H9 (cell line): ENCODE results near the gene PCSK6. TPM values are rescaled to one million over a fixed set of nuclear protein-coding genes. Genes with fewer than 3 reads are reported as not detected.

Experiments used
- DNase-seq: peaks from one replicate; pipeline ENCODE4 v3.0.0-alpha.2; 2017
- H2AFZ ChIP-seq: one replicate; pipeline ENCODE4 v1.6.1; 2013; ENCODE audit warnings: mild to moderate bottlenecking, low read length, control low read depth, moderate library complexity
- H2AK5ac ChIP-seq: 2 replicates; pipeline ENCODE4 v1.6.1; 2013; ENCODE audit warnings: low read length, control low read depth, mixed read lengths; ENCODE audit not compliant: insufficient read length
- H2BK120ac ChIP-seq: one replicate; pipeline ENCODE4 v1.6.1; 2013; ENCODE audit warnings: low read depth, mild to moderate bottlenecking, low read length, control low read depth, inconsistent platforms; ENCODE audit not compliant: poor library complexity, severe bottlenecking
- H2BK12ac ChIP-seq: 2 replicates; pipeline ENCODE4 v1.6.1; 2013; ENCODE audit warnings: low read length, control low read depth, mixed read lengths, low read depth; ENCODE audit not compliant: insufficient read length
- H2BK15ac ChIP-seq: 2 replicates; pipeline ENCODE4 v1.6.1; 2013; ENCODE audit warnings: low read depth, low read length, control low read depth
- H2BK20ac ChIP-seq: one replicate; pipeline ENCODE4 v1.6.1; 2013; ENCODE audit warnings: low read depth, mild to moderate bottlenecking, low read length, control low read depth, inconsistent platforms; ENCODE audit not compliant: poor library complexity, severe bottlenecking
- H2BK5ac ChIP-seq: 2 replicates; pipeline ENCODE4 v1.6.1; 2013; ENCODE audit warnings: low read length, control low read depth, mixed read lengths; ENCODE audit not compliant: insufficient read length
- H3K14ac ChIP-seq: 2 replicates; pipeline ENCODE4 v1.6.1; 2013; ENCODE audit warnings: low read length, control low read depth; ENCODE audit not compliant: insufficient read depth
- H3K18ac ChIP-seq: 2 replicates; pipeline ENCODE4 v1.6.1; 2013; ENCODE audit warnings: low read depth, mild to moderate bottlenecking, mixed read lengths, low read length, control low read depth; ENCODE audit not compliant: insufficient read length
- H3K23ac ChIP-seq: 2 replicates; pipeline ENCODE4 v1.6.1; 2013; ENCODE audit warnings: low read length, control low read depth, mixed read lengths, low read depth; ENCODE audit not compliant: insufficient read length
- H3K23me2 ChIP-seq: 2 replicates; pipeline ENCODE4 v1.6.1; 2013; ENCODE audit warnings: low read depth, mild to moderate bottlenecking, mixed read lengths, low read length, control low read depth; ENCODE audit not compliant: insufficient read length, poor library complexity, severe bottlenecking
- H3K27ac ChIP-seq: 2 replicates; pipeline ENCODE4 v1.5.1; 2013; ENCODE audit warnings: low read length, control low read depth, mixed read lengths, low read depth; ENCODE audit not compliant: insufficient read length
- H3K27me3 ChIP-seq: 2 replicates; pipeline ENCODE4 v1.6.1; 2013; ENCODE audit warnings: low read length, control low read depth, inconsistent platforms; ENCODE audit not compliant: insufficient read depth
- H3K4ac ChIP-seq: 2 replicates; pipeline ENCODE4 v1.6.1; 2013; ENCODE audit warnings: low read depth, mild to moderate bottlenecking, control low read depth, inconsistent platforms, low read length, moderate library complexity
- H3K4me1 ChIP-seq: 2 replicates; pipeline ENCODE4 v1.6.1; 2013; ENCODE audit warnings: low read length, control low read depth, inconsistent platforms; ENCODE audit not compliant: insufficient read depth
- H3K4me2 ChIP-seq: 2 replicates; pipeline ENCODE4 v1.6.1; 2013; ENCODE audit warnings: low read length, control low read depth, mixed read lengths; ENCODE audit not compliant: insufficient read length, insufficient read depth
- H3K56ac ChIP-seq: 2 replicates; pipeline ENCODE4 v1.6.1; 2013; ENCODE audit warnings: low read depth, mild to moderate bottlenecking, mixed read lengths, low read length, control low read depth; ENCODE audit not compliant: insufficient read length
- H3K79me1 ChIP-seq: 2 replicates; pipeline ENCODE4 v1.6.1; 2013; ENCODE audit warnings: low read depth, mild to moderate bottlenecking, moderate library complexity, low read length, control low read depth, inconsistent platforms; ENCODE audit not compliant: insufficient read depth, poor library complexity, severe bottlenecking
- H3K79me2 ChIP-seq: 2 replicates; pipeline ENCODE4 v1.6.1; 2013; ENCODE audit warnings: low read length, control low read depth, inconsistent platforms; ENCODE audit not compliant: insufficient read depth
- H3K9ac ChIP-seq: 2 replicates; pipeline ENCODE4 v1.6.1; 2013; ENCODE audit warnings: low read length, control low read depth, mixed read lengths; ENCODE audit not compliant: insufficient read length; ENCODE audit errors: extremely low read depth
- H3K9me3 ChIP-seq: one replicate; pipeline ENCODE4 v1.6.1; 2013; ENCODE audit warnings: low read depth, low read length, inconsistent platforms; ENCODE audit not compliant: control insufficient read depth
- H3T11ph ChIP-seq: one replicate; pipeline ENCODE4 v1.6.1; 2013; ENCODE audit warnings: mild to moderate bottlenecking, low read length, control low read depth, inconsistent platforms
- H4K20me1 ChIP-seq: one replicate; pipeline ENCODE4 v1.6.1; 2013; ENCODE audit not compliant: control insufficient read depth, insufficient read length, insufficient read depth
- H4K5ac ChIP-seq: 2 replicates; pipeline ENCODE4 v1.6.1; 2013; ENCODE audit warnings: low read depth, mild to moderate bottlenecking, mixed read lengths, low read length, control low read depth; ENCODE audit not compliant: insufficient read length
- H4K8ac ChIP-seq: replicated peaks from 2 replicates; pipeline ENCODE4 v1.6.1; 2013; ENCODE audit warnings: low read length, control low read depth, mixed read lengths, low read depth; ENCODE audit not compliant: insufficient read length
- H4K91ac ChIP-seq: 2 replicates; pipeline ENCODE4 v1.6.1; 2013; ENCODE audit warnings: low read depth, mild to moderate bottlenecking, moderate library complexity, mixed read lengths, low read length, control low read depth; ENCODE audit not compliant: insufficient read length
- H3K27ac Mint-ChIP-seq, 3 experiments: 2 replicates in 2 of 3; 3 replicates in 1 of 3; pipeline ENCODE4 v1.8.0; 2020 to 2021; ENCODE audit warnings: mixed read lengths in 3 of 3, mild to moderate bottlenecking in 1 of 3, moderate library complexity in 1 of 3
- H3K27me3 Mint-ChIP-seq: 2 replicates; pipeline ENCODE4 v1.8.0; 2021; ENCODE audit warnings: low read depth, mild to moderate bottlenecking, moderate library complexity, mixed read lengths
- H3K36me3 Mint-ChIP-seq, 3 experiments: 2 replicates in 2 of 3; 3 replicates in 1 of 3; pipeline ENCODE4 v1.8.0; 2020 to 2021; ENCODE audit warnings: low read depth in 3 of 3, mixed read lengths in 3 of 3; ENCODE audit not compliant: insufficient read depth in 1 of 3
- H3K4me1 Mint-ChIP-seq, 2 experiments: 2 replicates each; pipeline ENCODE4 v1.8.0; 2020; ENCODE audit warnings: mixed read lengths in 2 of 2
- H3K4me3 Mint-ChIP-seq, 2 experiments: 2 replicates in 1 of 2; 3 replicates in 1 of 2; pipeline ENCODE4 v1.8.0; 2020 to 2021; ENCODE audit warnings: mild to moderate bottlenecking in 2 of 2, mixed read lengths in 2 of 2, moderate library complexity in 1 of 2
- H3K9me3 Mint-ChIP-seq, 2 experiments: 2 replicates in 1 of 2; 3 replicates in 1 of 2; pipeline ENCODE4 v1.8.0; 2020; ENCODE audit warnings: mild to moderate bottlenecking in 2 of 2, mixed read lengths in 2 of 2, moderate library complexity in 1 of 2
- WGBS: extraction: QIAGEN DNeasy Blood & Tissue Kit; methylation state at CpG from one replicate; pipeline ENCODE4 v1.1.7; 2013; ENCODE audit warnings: missing lambda C conversion rate, low lambda C conversion rate, mixed read lengths; ENCODE audit not compliant: insufficient read length; ENCODE audit errors: extremely low coverage; 5-methylcytosine and 5-hydroxymethylcytosine counted together
- total RNA-seq: library from RNA; stranded (reverse); gene quantifications from 2 replicates; pipeline ENCODE4 v1.2.1, GENCODE V29; 2021
- TF ChIP-seq, protein P1 (sequence below): fragments of 200-600 bp; sonication (generic); conservative IDR thresholded peaks from 3 replicates; pipeline ENCODE4 v1.8.0; 2021; ENCODE audit warnings: antibody characterized with exemption, mild to moderate bottlenecking

The PCSK6 gene
- total RNA-seq, 1 experiment from 2014 or later, result 4.0 TPM

DNA sequence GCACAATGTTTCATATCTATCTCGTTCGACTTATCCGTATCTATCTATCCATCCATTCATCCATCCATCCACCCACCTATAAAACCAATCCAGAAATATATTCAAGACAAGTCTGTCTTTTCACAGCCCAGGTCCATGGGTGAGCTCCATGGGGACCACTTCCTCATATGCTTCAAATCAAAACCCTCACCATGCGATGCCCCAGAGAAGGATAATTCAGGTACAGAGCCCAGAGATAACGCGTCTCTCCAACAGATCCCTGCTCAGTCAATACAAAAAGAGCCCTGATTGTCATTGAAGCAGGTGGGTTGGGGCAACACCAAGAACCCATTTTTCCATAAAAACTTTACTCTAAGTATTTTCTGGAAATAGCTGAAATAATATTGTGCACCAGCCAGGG is 47.2 kb downstream of the PCSK6 start:
- Histone ChIP-seq H4K8ac (no peak overlapping the region), H3K23ac (no peak overlapping the region), H3K23me2 (no peaks in the 10 kb centered on the region), H3T11ph (no peak overlapping the region), H3K9me3 (no peaks in the 10 kb centered on the region), H3K4ac (no peak overlapping the region), H2BK120ac (no peak overlapping the region), H3K56ac (no peak overlapping the region), H2BK20ac (no peak overlapping the region), H3K27ac (no peak overlapping the region), H4K91ac (no peak overlapping the region), H3K18ac (no peak overlapping the region), H4K20me1 (no peaks in the 10 kb centered on the region), H3K79me1 (no peaks in the 10 kb centered on the region), H3K9ac (no peak overlapping the region), H2BK5ac (no peak overlapping the region), H3K4me2 (no peak overlapping the region), H3K27me3 (no peaks in the 10 kb centered on the region), H4K5ac (no peak overlapping the region), H2AK5ac (no peak overlapping the region), H3K14ac (no peak overlapping the region), H2BK15ac (no peak overlapping the region), H2AFZ (no peak overlapping the region), H3K79me2 (no peaks in the 10 kb centered on the region), H3K4me1 (peaks cover 3% of the 10 kb centered on the region; the same call in 1 of the 2 replicates), H2BK12ac (no peak overlapping the region)
- DNase-seq, result no peak
- H3K27me3 Mint-ChIP-seq, result peaks cover 10% of the 10 kb centered on the region
- H3K4me1 Mint-ChIP-seq, result peaks cover 15 to 29% of the 10 kb centered on the region in 2 experiments
- no peaks in the 10 kb centered on the region; a peak in 1 of 5 replicates for H3K9me3 Mint-ChIP-seq
- no peaks in the 10 kb centered on the region; a peak in 1 of 7 replicates for H3K36me3 Mint-ChIP-seq
- TF ChIP-seq, protein P1, sequence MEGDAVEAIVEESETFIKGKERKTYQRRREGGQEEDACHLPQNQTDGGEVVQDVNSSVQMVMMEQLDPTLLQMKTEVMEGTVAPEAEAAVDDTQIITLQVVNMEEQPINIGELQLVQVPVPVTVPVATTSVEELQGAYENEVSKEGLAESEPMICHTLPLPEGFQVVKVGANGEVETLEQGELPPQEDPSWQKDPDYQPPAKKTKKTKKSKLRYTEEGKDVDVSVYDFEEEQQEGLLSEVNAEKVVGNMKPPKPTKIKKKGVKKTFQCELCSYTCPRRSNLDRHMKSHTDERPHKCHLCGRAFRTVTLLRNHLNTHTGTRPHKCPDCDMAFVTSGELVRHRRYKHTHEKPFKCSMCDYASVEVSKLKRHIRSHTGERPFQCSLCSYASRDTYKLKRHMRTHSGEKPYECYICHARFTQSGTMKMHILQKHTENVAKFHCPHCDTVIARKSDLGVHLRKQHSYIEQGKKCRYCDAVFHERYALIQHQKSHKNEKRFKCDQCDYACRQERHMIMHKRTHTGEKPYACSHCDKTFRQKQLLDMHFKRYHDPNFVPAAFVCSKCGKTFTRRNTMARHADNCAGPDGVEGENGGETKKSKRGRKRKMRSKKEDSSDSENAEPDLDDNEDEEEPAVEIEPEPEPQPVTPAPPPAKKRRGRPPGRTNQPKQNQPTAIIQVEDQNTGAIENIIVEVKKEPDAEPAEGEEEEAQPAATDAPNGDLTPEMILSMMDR, result no peak
- 100% methylated on average over 3 of the region's 6 CpGs for WGBS
- H3K4me3 Mint-ChIP-seq, result no peak overlapping the region
- H3K27ac Mint-ChIP-seq, result no peak overlapping the region
